Hematopoietic multipotent progenitor cell treated with erythropoietin and hydrocortisone succinate and interleukin-3 and kit ligand, for 17 days (in vitro differentiated cells): ENCODE data around the gene ASTN2.

Experiments
- DNase-seq: peaks from one replicate; pipeline ENCODE4 v3.0.0-alpha.2; 2015; ENCODE audit warnings: low spot score

The ASTN2 gene

GRCh38 chr9:117104716-117105495, 310.0 kb downstream of the ASTN2 start:
- DNase-seq: no peak

GRCh38 chr9:117104206-117104605, 310.7 kb downstream of the ASTN2 start:
- no peak for DNase-seq

- DNase-seq: no peak
Measured at GRCh38 chr9:117103438-117104110, 311.3 kb downstream of the ASTN2 start.

GRCh38 chr9:117101008-117101407, 313.8 kb downstream of the ASTN2 start:
- no peak for DNase-seq

GRCh38 chr9:117098331-117098730, 316.5 kb downstream of the ASTN2 start:
- DNase-seq: no peak

- DNase-seq: no peak
Measured at GRCh38 chr9:117097761-117098160, 317.1 kb downstream of the ASTN2 start.

GRCh38 chr9:117096138-117096537, 318.7 kb downstream of the ASTN2 start:
- DNase-seq: no peak

- no peak for DNase-seq
Measured at GRCh38 chr9:117095081-117095480, 319.8 kb downstream of the ASTN2 start.

GRCh38 chr9:117093891-117094844, 320.7 kb downstream of the ASTN2 start:
- no peak for DNase-seq

GRCh38 chr9:117092582-117092981, 322.3 kb downstream of the ASTN2 start:
- no peak for DNase-seq

GRCh38 chr9:117091529-117091928, 323.3 kb downstream of the ASTN2 start:
- no peak for DNase-seq

GRCh38 chr9:117088786-117089185, 326.1 kb downstream of the ASTN2 start:
- no peak for DNase-seq

- DNase-seq: no peak
Measured at GRCh38 chr9:117088140-117088539, 326.7 kb downstream of the ASTN2 start.

GRCh38 chr9:117084221-117084620, 330.6 kb downstream of the ASTN2 start:
- DNase-seq: no peak

GRCh38 chr9:117083559-117083958, 331.3 kb downstream of the ASTN2 start:
- no peak for DNase-seq

GRCh38 chr9:117081641-117082317, 333.1 kb downstream of the ASTN2 start:
- DNase-seq: no peak

- no peak for DNase-seq
Measured at GRCh38 chr9:117080765-117081390, 334.0 kb downstream of the ASTN2 start.

- no peak for DNase-seq
Measured at GRCh38 chr9:117076571-117077290, 338.1 kb downstream of the ASTN2 start.

- no peak for DNase-seq
Measured at GRCh38 chr9:117075636-117076035, 339.2 kb downstream of the ASTN2 start.

- no peak for DNase-seq
Measured at GRCh38 chr9:117074784-117075520, 339.9 kb downstream of the ASTN2 start.
